GM12878 (cell line): ENCODE results near the gene CBLB. TPM values are rescaled to one million over a fixed set of nuclear protein-coding genes. Genes with fewer than 3 reads are reported as not detected.

ENCODE experiments used
- ATF7 ChIP-seq: fragments of 450-650 bp; IDR thresholded peaks from 2 replicates; pipeline ENCODE4 v1.6.1; 2016; ENCODE audit warnings: low read depth, mild to moderate bottlenecking
- BCL11A ChIP-seq: IDR thresholded peaks from 2 replicates; pipeline ENCODE4 v1.6.1; 2011; ENCODE audit warnings: low read depth, low read length
- BCL3 ChIP-seq: IDR thresholded peaks from 2 replicates; pipeline ENCODE4 v1.6.1; 2011; ENCODE audit warnings: borderline replicate concordance, low read depth, mild to moderate bottlenecking, moderate library complexity, low read length; ENCODE audit not compliant: insufficient read depth, poor library complexity, severe bottlenecking
- DPF2 ChIP-seq: fragments of 450-650 bp; IDR thresholded peaks from 2 replicates; pipeline ENCODE4 v1.6.1; 2017; ENCODE audit warnings: mild to moderate bottlenecking
- EP300 ChIP-seq, 2 experiments: fragments of 150-350 bp in 1 of 2; IDR thresholded peaks; 2 replicates each; pipeline ENCODE4 v1.6.1; 2011 to 2012; ENCODE audit warnings: low read depth in 2 of 2, low read length in 2 of 2, borderline replicate concordance in 1 of 2, improper control_type of control experiment in 1 of 2, inconsistent platforms in 1 of 2; ENCODE audit not compliant: control insufficient read depth in 1 of 2
- HSF1 ChIP-seq: fragments of 150-350 bp; IDR thresholded peaks from 2 replicates; pipeline ENCODE4 v1.6.1; 2014; ENCODE audit warnings: mild to moderate bottlenecking, low read depth, low read length
- IKZF1 ChIP-seq: fragments of 450-650 bp; conservative IDR thresholded peaks from 2 replicates; pipeline ENCODE4 v1.6.1; 2017; ENCODE audit warnings: antibody characterized with exemption, mild to moderate bottlenecking
- IKZF2 ChIP-seq, 2 experiments: fragments of 450-650 bp; IDR thresholded peaks; 2 replicates each; pipeline ENCODE4 v1.6.1; 2017; ENCODE audit warnings: mild to moderate bottlenecking in 2 of 2, moderate library complexity in 2 of 2
- IRF4 ChIP-seq: IDR thresholded peaks from 2 replicates; pipeline ENCODE4 v1.6.1; 2011; ENCODE audit warnings: low read depth, low read length
- JUNB ChIP-seq: IDR thresholded peaks from 2 replicates; pipeline ENCODE4 v1.6.1; 2016; ENCODE audit warnings: antibody characterized with exemption, mild to moderate bottlenecking
- POLR2AphosphoS5 ChIP-seq: IDR thresholded peaks from 2 replicates; pipeline ENCODE4 v1.6.1; 2011; ENCODE audit warnings: mild to moderate bottlenecking, low read length, inconsistent platforms
- RAD21 ChIP-seq: IDR thresholded peaks from 2 replicates; pipeline ENCODE4 v1.6.1; 2011; ENCODE audit warnings: mild to moderate bottlenecking, low read depth, low read length, moderate library complexity; ENCODE audit not compliant: insufficient read depth
- RB1 ChIP-seq: fragments of 450-650 bp; formaldehyde crosslinking; IDR thresholded peaks from 2 replicates; pipeline ENCODE4 v1.6.1; 2017; ENCODE audit warnings: mild to moderate bottlenecking, borderline replicate concordance
- RFX5 ChIP-seq: IDR thresholded peaks from 2 replicates; pipeline ENCODE4 v1.6.1; 2011; ENCODE audit warnings: low read depth, low read length, improper control_type of control experiment
- RUNX3 ChIP-seq: IDR thresholded peaks from 2 replicates; pipeline ENCODE4 v1.6.1; 2012; ENCODE audit warnings: low read length, inconsistent platforms
- SMAD1 ChIP-seq: fragments of 450-650 bp; IDR thresholded peaks from 2 replicates; pipeline ENCODE4 v1.6.1; 2018; ENCODE audit warnings: mild to moderate bottlenecking, low read depth; ENCODE audit not compliant: partially characterized antibody
- TCF7 ChIP-seq: IDR thresholded peaks from 2 replicates; pipeline ENCODE4 v1.6.1; 2014; ENCODE audit warnings: antibody characterized with exemption, borderline replicate concordance
- ZNF207 ChIP-seq: fragments of 450-650 bp; IDR thresholded peaks from 2 replicates; pipeline ENCODE4 v1.6.1; 2014; ENCODE audit warnings: antibody characterized with exemption, mild to moderate bottlenecking, borderline replicate concordance
- polyA plus RNA-seq, 11 experiments: library from polyadenylated mRNA; depleted of rRNA in 4 of 11; unstranded in 6 of 11; stranded (reverse) in 5 of 11; fragments of >200 nt; fragmentation: Nextera tagmentation in 4 of 11; fragmentation: Illumina TruSeq in 1 of 11; extraction: Ambion mirVana in 4 of 11; extraction: Trizol in 1 of 11; gene quantifications; 1 replicate in 1 of 11; 2 replicates in 10 of 11; pipeline versions ENCODE4 v1.2.1 to v1.2.3, GENCODE V29; 2011 to 2016; ENCODE audit warnings: inconsistent platforms in 2 of 11, missing spikeins in 2 of 11, low read depth in 1 of 11
- total RNA-seq, 4 experiments: library from RNA; depleted of rRNA in 3 of 4; stranded (reverse); fragments of >200 nt in 3 of 4; fragmentation: Illumina TruSeq in 1 of 4; extraction: Trizol in 1 of 4; gene quantifications; 2 replicates each; pipeline versions ENCODE4 v1.2.1 to v1.2.3, GENCODE V29; 2013 to 2021
- TF ChIP-seq, protein P1 (sequence below): IDR thresholded peaks from 2 replicates; pipeline ENCODE4 v1.6.1; 2011; ENCODE audit warnings: borderline replicate concordance, low read depth, mild to moderate bottlenecking, moderate library complexity, mixed read lengths, low read length; ENCODE audit not compliant: insufficient read depth; ENCODE audit errors: extremely low read length
- TF ChIP-seq, protein P2 (sequence below): fragments of 450-650 bp; IDR thresholded peaks from 2 replicates; pipeline ENCODE4 v1.6.1; 2017; ENCODE audit warnings: mild to moderate bottlenecking
- TF ChIP-seq, protein P3 (sequence below): fragments of 450-650 bp; IDR thresholded peaks from 2 replicates; pipeline ENCODE4 v1.6.1; 2018; ENCODE audit warnings: borderline replicate concordance, mild to moderate bottlenecking; ENCODE audit not compliant: partially characterized antibody

Gene CBLB
- total and polyA plus RNA-seq, 10 of the 15 experiments (the other 5 are each of a cell fraction or from before 2014, with no cell fraction given) = 17.2 to 107 (median 41.9) TPM

- no peak for TF ChIP-seq HSF1
- peak; percentile 9; the same call in 1 of the 2 replicates for TF ChIP-seq RAD21
- TF ChIP-seq JUNB = peak; percentile 52
- TF ChIP-seq BCL11A = peak; percentile 35; the same call in 1 of the 2 replicates
- TF ChIP-seq POLR2AphosphoS5 = no peak
- peak; percentile 90 for TF ChIP-seq RUNX3
- TF ChIP-seq SMAD1 = no peak
- peak; percentile 59 to 63; a peak in 2 of 4 replicates for TF ChIP-seq IKZF2 (IDR thresholded peaks at IDR 0.05)
- TF ChIP-seq BCL3 = peak; percentile 72
- peak; percentile 55 to 75; a peak in 3 of 4 replicates for TF ChIP-seq EP300 (IDR thresholded peaks at IDR 0.05; ENCODE audit: borderline replicate concordance in 1 of 2, control insufficient read depth in 1 of 2, low read depth in 2 of 2, low read length in 2 of 2)
- TF ChIP-seq ATF7 = peak; percentile 97
- TF ChIP-seq, protein P1, sequence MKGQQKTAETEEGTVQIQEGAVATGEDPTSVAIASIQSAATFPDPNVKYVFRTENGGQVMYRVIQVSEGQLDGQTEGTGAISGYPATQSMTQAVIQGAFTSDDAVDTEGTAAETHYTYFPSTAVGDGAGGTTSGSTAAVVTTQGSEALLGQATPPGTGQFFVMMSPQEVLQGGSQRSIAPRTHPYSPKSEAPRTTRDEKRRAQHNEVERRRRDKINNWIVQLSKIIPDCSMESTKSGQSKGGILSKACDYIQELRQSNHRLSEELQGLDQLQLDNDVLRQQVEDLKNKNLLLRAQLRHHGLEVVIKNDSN = no peak
- no peak for TF ChIP-seq IRF4
- no peak for TF ChIP-seq ZNF207
- TF ChIP-seq, protein P2, sequence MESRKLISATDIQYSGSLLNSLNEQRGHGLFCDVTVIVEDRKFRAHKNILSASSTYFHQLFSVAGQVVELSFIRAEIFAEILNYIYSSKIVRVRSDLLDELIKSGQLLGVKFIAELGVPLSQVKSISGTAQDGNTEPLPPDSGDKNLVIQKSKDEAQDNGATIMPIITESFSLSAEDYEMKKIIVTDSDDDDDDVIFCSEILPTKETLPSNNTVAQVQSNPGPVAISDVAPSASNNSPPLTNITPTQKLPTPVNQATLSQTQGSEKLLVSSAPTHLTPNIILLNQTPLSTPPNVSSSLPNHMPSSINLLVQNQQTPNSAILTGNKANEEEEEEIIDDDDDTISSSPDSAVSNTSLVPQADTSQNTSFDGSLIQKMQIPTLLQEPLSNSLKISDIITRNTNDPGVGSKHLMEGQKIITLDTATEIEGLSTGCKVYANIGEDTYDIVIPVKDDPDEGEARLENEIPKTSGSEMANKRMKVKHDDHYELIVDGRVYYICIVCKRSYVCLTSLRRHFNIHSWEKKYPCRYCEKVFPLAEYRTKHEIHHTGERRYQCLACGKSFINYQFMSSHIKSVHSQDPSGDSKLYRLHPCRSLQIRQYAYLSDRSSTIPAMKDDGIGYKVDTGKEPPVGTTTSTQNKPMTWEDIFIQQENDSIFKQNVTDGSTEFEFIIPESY = no peak
- no peak for TF ChIP-seq RFX5
- TF ChIP-seq, protein P3, sequence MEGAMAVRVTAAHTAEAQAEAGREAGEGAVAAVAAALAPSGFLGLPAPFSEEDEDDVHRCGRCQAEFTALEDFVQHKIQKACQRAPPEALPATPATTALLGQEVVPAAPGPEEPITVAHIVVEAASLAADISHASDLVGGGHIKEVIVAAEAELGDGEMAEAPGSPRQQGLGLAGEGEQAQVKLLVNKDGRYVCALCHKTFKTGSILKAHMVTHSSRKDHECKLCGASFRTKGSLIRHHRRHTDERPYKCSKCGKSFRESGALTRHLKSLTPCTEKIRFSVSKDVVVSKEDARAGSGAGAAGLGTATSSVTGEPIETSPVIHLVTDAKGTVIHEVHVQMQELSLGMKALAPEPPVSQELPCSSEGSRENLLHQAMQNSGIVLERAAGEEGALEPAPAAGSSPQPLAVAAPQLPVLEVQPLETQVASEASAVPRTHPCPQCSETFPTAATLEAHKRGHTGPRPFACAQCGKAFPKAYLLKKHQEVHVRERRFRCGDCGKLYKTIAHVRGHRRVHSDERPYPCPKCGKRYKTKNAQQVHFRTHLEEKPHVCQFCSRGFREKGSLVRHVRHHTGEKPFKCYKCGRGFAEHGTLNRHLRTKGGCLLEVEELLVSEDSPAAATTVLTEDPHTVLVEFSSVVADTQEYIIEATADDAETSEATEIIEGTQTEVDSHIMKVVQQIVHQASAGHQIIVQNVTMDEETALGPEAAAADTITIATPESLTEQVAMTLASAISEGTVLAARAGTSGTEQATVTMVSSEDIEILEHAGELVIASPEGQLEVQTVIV = no peak
- TF ChIP-seq TCF7 = no peak
- no peak for TF ChIP-seq RB1
- peak; percentile 37; the same call in 1 of the 2 replicates for TF ChIP-seq IKZF1
- TF ChIP-seq DPF2 = 0 out of 2 replicates have a peak, but pooled peaks have one; percentile 46
These were observed 40.1 kb downstream of the CBLB start (continued) for GRCh38 chr3:105828703-105829102.
